HG03045 (cell line): ENCODE measurements around the gene KCNIP2.

Source experiments
- ATAC-seq: cut with Tn5 transposase; IDR thresholded peaks from one replicate; pipeline ENCODE4 v1.9.1; 2021; ENCODE audit warnings: mild to moderate bottlenecking, moderate library complexity; ENCODE audit not compliant: unreplicated experiment

KCNIP2 gene

DNA sequence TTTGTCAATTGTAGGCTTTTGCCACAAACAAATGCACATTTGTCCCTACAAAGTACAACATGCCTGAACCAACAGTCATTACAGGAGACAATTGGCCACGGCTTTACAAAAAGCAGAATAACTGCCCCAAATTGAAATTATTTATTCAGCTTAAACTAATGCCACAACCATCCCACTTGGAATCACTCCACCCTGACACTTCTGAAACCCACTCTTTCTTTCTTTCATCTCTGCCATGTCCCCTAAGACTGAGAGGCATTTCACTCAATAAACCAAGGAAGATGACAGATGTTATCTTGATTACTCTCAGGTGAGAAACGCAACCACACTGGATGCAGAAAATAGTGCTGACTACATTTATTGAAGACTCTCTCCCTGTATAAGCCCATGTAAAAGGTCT, 57.8 kb downstream of the KCNIP2 start:
- no peak for ATAC-seq

DNA sequence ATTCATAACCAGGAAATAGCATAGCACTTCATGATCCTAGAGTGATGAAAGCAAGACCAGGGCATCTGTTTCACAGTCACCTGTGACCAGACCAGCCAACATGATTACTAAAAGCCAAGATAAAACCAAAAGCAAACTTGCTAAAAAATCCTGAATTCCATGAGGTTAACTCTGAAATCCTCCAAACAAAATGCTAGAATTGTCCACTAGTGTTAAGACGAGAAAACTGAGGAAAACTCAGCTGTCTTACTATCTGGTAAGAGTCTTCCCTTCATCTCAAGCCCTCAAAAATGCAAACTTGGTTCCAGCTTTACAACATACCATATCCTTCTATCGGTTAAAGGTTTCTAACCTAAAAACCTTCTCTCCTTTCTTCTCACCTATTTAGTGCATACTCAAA, 59.0 kb downstream of the KCNIP2 start:
- no peak for ATAC-seq

DNA sequence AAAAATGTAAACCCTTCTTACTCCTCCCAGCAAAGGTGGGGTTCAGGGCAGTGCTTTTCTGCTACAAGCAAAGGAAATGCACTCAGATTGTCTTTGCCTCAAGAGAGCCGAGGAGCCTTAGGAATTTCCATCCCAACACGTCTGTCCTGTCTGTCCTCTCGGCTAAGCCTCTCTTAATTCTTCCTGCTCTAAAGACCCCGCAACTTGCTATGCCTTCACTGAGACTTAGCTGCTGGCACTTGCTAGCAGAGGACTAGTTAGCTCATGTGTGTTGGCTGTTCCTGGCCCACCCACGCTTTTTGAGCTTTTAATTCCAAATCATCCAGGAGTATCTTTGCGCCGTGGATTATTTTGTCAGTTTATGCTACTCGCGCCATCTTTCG, 59.9 kb downstream of the KCNIP2 start:
- no peak for ATAC-seq

DNA sequence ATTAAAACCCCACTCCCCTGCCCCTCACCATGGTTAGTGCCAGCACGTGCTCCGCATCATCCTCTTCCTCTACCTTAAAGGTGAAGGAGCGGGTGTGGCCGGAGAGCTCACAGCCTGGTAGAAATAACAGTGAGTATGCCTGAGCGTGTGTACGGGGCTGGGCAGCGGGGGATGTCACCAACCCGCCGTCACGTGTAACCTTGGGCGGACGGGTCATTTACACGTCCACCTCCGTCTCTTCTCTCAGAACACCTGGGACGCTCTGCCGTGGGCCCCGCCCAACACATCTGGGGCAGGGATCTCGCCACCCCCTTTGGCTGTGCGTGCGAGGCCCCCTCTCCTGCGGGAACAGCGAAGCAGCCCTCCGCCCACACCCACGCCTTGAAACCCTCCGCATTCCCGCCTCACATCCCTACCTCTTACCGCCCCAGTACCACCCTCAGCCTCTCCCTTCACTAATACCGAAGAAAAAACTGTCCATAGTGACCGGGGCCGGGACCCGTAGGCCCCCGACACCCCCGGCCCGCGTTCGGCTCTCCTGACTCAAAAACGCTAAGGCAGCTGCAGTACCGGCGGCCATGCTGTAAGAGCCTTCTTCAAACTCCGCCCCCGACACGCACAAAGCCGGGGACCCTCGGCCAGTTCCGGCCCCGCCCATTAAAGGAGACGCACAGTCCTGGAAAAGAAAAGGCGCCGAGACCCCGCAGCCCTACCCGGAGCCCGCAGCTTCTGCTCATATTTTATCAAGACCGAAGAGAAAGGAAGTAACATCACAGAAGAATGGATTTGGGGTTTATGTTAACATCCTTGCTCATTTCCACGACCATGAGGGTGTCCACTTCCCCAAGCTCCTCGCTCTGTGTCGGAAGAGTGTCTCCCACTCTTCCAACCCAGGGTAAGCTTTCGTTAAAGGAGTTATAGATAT, 60.5 kb downstream of the KCNIP2 start, which contains the start of gene NPM3:
NPM3 (minus strand) TSS at position 636 of the 925 bp plus-strand sequence; CDS start at position 580, 56 bp downstream.
- ATAC-seq: peak; percentile 48

DNA sequence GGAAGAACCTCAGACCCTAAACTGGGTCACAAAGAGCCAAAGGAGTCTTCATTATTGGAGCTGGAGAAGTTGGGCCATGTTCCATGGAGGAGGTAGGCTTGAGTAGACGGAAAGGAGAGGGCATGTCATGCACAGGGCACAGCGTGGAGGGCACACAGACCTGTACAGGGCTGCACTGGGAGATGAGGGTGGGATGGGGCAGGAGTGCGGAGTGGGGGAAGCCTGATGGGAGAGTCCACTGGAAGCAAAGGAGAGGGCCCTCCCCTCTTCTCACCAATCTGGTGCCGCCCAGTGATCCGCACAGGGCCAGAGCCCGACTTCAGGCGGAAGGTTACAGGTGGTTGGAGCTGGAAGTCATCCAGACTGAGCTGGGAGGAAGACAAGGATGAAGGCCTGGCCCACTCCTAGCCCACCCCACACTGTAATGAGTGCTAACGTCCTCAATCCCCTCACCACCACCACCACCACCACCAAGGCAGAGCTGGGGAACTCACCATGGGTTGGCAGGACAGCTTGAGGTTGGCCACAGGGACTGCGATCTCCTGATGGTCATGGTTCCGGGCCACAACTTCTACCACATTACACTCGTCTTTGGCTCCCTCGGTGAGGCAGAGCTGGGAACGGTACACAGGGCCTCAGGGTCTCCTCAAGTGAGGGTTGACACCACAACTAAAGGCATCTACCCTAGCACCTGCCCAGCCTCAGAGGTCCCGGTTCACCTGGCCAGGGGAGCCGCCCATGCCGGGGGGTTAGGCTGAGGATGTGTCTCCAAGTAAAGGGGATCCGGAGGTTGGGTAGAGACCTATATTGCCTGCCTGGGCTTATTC, 61.4 kb downstream of the KCNIP2 start:
- no peak for ATAC-seq

DNA sequence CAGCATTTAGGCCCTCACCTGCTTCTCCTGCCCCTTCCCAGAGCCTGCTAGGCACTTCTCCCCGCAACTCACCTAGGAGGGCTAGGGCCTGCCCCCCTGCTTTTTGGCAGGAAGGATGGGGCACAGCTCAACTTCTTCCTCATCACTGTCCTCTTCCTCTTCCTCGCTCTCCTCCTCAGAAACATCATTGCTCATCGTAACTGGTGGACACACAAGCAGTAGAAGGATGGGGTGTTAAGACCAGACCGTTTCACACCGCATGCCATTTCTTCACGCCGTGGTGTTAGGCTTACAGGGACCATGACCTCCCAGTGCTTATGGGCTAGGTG, 62.0 kb downstream of the KCNIP2 start:
- no peak for ATAC-seq

DNA sequence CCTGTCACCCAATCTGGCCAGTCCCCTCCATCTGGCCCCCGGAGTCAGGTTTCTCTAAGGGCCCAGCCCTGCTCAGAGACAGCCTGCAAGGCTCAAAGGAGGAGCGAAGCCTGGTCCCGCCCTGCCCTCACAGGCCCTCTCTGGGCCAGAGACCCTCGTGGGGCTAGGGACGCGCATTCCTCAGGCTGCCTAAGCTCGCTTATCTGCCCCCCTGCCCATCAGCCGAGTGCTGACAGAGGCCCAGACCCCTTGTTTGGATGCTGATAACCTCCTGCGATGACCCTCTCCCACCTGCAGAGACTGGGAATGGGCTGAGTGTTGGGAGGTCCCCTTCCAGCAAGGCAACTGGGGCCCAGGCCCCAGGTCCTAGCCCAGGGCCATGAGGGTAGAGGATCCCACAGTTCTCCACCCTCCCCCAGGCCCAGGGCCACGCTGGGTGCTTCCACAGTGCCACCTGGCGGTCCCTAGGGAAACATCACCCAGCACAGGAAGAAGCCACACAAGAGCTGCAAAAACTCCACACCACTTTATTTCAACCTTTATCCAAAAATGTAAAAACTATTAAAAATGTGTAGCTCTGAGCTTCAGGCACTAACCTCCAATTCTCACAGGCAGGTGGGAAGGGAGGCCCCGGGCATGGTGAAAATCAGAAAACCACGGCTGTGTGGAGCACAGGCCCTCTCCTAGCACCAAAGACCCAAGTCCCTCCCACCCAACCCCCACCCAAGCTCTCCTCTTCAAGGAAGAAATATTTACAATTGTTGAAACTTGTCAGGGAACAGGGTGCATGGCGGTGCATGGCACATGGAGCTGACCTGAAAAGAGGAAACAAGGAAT, 62.6 kb downstream of the KCNIP2 start:
- no peak for ATAC-seq

DNA sequence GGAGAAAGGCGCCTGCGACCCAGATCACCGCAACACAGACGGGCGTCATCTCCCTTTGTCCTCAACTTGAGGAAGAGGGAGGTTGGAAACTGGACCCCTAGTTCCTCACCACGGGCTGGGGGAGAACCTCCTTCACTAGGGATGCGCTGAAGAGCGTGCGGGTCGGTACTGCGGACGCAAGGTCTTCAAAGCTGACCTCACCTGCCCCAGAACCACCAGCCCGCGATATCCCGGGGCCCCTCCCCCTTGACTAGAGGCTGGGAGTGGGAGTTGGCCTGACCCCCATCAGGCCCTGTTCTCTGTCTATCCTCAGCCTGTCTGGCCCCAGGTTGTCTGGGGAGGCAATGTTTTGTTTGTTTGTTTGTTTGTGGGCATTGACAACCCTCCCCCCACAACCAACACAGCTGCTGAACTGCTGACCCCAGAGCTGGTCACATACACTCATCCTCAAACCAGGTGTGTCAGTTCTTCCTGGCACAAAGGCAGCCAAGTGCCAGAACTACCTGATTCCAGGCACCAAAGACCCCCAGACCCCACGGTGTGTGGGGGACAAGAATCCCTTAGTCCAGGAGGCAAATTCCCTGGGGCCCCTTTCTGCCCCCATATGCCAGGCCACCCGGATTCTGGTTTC, 63.3 kb downstream of the KCNIP2 start:
- ATAC-seq: peak; percentile 2

DNA sequence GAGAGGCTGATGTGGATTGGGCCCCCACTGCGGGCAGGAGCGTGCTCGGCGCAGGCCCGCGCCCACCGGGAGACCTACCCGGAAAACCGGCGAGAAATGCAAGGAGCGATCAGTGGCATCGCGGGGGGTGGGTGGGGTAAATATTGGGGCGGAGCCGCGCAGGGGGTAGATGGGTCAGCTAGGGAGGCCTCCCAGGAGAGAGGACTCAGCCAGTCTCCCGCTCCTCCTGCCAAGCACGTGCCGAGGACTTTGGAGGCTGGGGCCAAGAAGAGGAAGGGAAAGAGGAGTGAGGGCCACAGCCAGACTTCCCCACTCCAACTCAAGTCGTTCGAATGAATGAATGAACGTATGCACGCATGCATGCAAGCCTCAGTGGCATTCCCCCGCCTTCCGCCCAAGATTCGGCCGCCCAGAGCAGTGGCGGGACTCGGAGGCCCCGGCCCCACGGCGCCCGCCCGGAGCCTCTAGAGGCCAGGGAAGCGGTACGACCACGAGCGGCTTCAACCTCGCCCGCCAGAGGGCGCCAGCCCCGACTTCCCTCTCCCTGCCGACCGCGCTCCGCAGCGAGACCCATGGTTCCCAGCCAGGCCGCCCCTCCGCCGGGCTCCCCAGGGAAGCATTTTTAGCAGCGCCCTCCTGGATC, 63.9 kb downstream of the KCNIP2 start:
- ATAC-seq: peak; percentile 44

DNA sequence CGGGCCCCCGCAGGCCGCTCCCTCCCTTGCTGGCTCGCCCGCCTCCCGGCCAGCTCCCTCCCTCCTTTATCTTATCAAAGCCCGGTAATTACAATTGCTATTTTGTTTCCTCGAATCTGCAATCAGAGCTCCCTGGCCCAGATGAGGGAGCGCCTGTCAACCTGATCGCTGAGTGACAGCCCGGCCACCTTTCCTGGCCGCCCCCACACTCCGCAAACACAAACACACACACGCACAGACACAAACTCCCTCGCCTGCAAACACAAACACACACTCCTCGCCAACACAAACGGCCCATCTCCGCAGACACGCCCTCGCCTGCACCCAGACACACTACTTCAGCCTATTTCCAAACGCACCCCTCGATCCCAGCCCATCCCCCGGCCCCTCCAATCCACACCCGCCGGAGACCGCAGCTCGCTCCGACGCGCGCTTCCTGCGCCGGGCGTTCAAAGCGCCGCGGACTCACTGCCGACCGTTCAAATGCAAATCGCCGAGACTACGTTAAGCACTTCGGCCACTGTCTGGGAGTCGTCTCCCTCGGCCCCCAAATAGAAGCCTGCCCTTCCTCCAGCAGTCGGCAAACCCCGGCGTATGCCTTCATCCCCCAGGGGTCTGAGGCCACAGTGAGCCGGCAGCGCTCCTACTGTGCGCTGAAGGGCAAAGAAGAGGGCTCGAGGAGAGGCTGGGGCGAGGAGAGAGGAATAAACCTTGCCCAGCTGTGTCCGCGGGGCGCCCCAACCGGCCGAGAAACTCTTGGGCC, 64.6 kb downstream of the KCNIP2 start:
- no peak for ATAC-seq

DNA sequence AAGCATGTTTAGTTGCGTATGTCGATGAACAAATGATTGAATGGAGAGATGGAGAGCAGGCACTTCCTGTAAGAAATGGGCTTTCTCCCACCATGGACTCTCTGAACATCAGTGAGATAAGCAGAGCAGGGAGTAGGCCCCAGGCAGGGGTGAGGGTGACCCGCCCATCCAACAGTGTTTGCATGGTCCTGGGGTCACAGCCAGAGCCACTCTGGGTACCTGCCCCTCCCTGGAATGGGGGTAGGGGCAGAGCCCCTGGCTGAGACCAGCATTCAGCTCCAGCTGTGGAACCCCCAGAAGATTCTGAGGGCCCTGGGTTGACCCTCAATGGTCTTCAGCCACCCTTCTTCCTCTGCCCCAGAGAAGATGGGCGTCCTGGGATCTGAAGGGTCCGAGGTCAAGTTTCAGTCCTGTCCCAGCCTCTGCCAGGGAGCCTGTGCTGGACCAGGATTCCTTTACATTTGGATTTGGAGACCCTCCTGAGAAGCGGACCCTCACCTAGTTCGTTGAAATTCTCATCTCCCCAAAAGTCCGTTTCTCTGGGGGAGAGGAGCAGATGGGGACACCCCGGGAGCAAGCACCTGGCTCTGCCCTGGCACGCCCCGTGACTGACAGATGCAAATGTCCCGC, 65.3 kb downstream of the KCNIP2 start:
- ATAC-seq: no peak

DNA sequence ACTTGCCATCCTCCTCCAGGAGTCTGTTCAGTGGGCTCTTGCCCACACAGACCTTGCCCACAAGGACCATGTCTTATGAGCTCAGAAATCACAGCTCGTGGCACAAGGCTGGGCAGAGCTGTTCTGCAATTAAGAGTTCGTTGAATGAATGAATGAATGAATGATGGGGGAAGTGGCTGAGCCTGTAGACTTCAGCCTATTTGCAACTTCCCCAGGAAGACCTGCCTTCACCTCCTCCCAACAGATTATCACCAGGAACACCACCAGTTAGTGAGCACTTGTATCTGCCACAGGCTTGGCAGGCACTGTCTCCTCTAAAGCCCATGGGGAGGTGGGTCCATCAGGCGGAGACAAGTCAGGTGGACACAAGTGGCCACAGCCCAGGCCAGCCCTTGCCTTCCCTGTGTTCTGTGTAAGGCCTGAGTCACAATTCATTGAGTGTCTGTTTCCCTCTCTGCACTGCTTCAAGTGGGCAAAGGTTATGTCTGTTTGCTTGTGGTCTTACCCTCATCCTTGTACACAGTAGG, 65.9 kb downstream of the KCNIP2 start:
- ATAC-seq: no peak

DNA sequence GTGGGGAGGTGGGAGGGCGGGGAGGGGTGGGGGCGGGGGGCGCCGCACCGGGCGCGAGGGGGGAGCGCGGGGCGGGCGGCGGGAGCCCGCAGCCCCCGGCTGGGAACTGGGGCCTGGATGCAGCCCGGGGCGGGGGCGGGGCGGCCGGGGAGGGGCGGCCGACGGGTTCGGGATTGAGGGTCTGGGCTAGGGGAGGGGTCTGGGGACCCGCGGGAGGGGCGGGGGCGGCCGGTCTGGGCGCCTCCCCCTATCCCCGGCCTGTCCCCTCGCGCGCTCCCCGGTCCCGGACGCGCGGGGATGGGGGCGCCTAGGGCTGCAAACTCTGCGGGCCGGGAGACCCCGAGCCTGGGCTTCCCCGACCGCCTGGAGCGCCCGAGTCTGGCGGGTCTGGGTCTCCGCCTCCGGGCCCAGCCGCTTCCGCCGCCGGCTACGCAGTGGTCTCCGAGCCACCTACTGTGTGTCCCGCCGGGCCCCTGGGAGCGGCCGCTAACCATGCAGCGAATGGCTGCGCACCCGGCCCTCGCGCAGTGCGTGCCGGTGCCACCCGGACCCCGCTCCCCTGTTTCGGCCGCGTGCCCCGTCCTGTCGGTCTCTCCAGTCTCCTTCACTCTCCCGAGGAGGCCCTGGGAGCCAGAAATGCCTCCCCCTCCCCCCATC, 67.3 kb downstream of the KCNIP2 start:
- no peak for ATAC-seq
